MM.1S (cell line): ENCODE results near the gene ANKS3.
"Not testable (repeated sequence)": the region's sequence is repeated elsewhere in the genome, so short reads cannot be mapped to it uniquely, and the experiment has no call there.

ENCODE experiments used
- DNase-seq: peaks from one replicate; pipeline ENCODE4 v3.0.0-alpha.2; 2015
- H2AFZ ChIP-seq: fragments of 300-600 bp; sonication (generic); 2 replicates; pipeline ENCODE4 v1.6.0; 2016; ENCODE audit warnings: antibody characterized with exemption, low read length
- H3F3A ChIP-seq: fragments of 300-600 bp; sonication (generic); 2 replicates; pipeline ENCODE4 v1.6.1; 2016; ENCODE audit warnings: mild to moderate bottlenecking, antibody characterized with exemption, low read length, moderate library complexity, mixed read lengths; ENCODE audit not compliant: insufficient read depth
- H3K27ac ChIP-seq: fragments of 300-600 bp; sonication (generic); 2 replicates; pipeline ENCODE4 v1.5.1; 2016; ENCODE audit warnings: mild to moderate bottlenecking, low read length
- H3K27me3 ChIP-seq: fragments of 300-600 bp; sonication (generic); replicated peaks from 2 replicates; pipeline ENCODE4 v1.6.0; 2016; ENCODE audit warnings: low read length; ENCODE audit not compliant: insufficient read depth
- H3K36me3 ChIP-seq: fragments of 300-600 bp; sonication (generic); replicated peaks from 2 replicates; pipeline ENCODE4 v1.6.1; 2016; ENCODE audit warnings: mild to moderate bottlenecking, low read length, mixed read lengths; ENCODE audit not compliant: insufficient read depth
- H3K4me1 ChIP-seq: fragments of 300-600 bp; sonication (generic); 2 replicates; pipeline ENCODE4 v1.6.1; 2016; ENCODE audit warnings: low read length, mixed read lengths
- H3K4me2 ChIP-seq: fragments of 300-600 bp; sonication (generic); 2 replicates; pipeline ENCODE4 v1.6.0; 2016; ENCODE audit warnings: low read depth, low read length
- H3K4me3 ChIP-seq: fragments of 300-600 bp; sonication (generic); 2 replicates; pipeline ENCODE4 v1.5.1; 2016; ENCODE audit warnings: low read length, mixed read lengths
- H3K79me2 ChIP-seq: fragments of 300-600 bp; sonication (generic); 2 replicates; pipeline ENCODE4 v1.6.1; 2016; ENCODE audit warnings: mixed run types, low read length, mixed read lengths
- H3K9ac ChIP-seq: fragments of 300-600 bp; sonication (generic); 2 replicates; pipeline ENCODE4 v1.6.1; 2016; ENCODE audit warnings: low read length, mixed read lengths
- H3K9me2 ChIP-seq: fragments of 300-600 bp; sonication (generic); replicated peaks from 2 replicates; pipeline ENCODE4 v1.6.1; 2016; ENCODE audit warnings: mild to moderate bottlenecking, low read length, mixed read lengths; ENCODE audit not compliant: insufficient read depth
- H3K9me3 ChIP-seq: fragments of 300-600 bp; sonication (generic); replicated peaks from 2 replicates; pipeline ENCODE4 v1.6.1; 2016; ENCODE audit warnings: mild to moderate bottlenecking, low read length, mixed read lengths; ENCODE audit not compliant: insufficient read depth
- H4K20me1 ChIP-seq: fragments of 300-600 bp; sonication (generic); 2 replicates; pipeline ENCODE4 v1.6.1; 2016; ENCODE audit warnings: mild to moderate bottlenecking, low read length, moderate library complexity, mixed read lengths; ENCODE audit not compliant: insufficient read depth
- CTCF ChIP-seq: fragments of 300-600 bp; sonication (generic); IDR thresholded peaks from 2 replicates; pipeline ENCODE4 v1.5.1; 2016; ENCODE audit warnings: antibody characterized with exemption, low read length, mixed read lengths
- EZH2 ChIP-seq: fragments of 300-600 bp; sonication (generic); optimal IDR thresholded peaks from 2 replicates; pipeline ENCODE3; 2017; ENCODE audit warnings: low read depth, mild to moderate bottlenecking, antibody characterized with exemption, low read length, mixed read lengths
- EZH2phosphoT487 ChIP-seq: fragments of 300-600 bp; sonication (generic); IDR thresholded peaks from 2 replicates; pipeline ENCODE4 v1.6.1; 2018; ENCODE audit warnings: antibody characterized with exemption, low read length

ANKS3 gene

GRCh38 chr16:4651827-4652226, 82.2 kb downstream of the ANKS3 start:
- H3K27ac ChIP-seq: no peak overlapping the region
- no peak overlapping the region for H3K9ac ChIP-seq
- DNase-seq: no peak
- H3K79me2 ChIP-seq: peaks cover 25% of the 10 kb centered on the region
- H4K20me1 ChIP-seq: no peaks in the 10 kb centered on the region
- no peaks in the 10 kb centered on the region for H3K36me3 ChIP-seq
- H3K4me1 ChIP-seq: no peaks in the 10 kb centered on the region
- no peak overlapping the region for H3K4me2 ChIP-seq
- H3K4me3 ChIP-seq: no peak overlapping the region
- H3K9me2 ChIP-seq: no peaks in the 10 kb centered on the region
- H2AFZ ChIP-seq: no peak overlapping the region
- no peaks in the 10 kb centered on the region for H3F3A ChIP-seq
- H3K9me3 ChIP-seq: no peaks in the 10 kb centered on the region
- TF ChIP-seq CTCF: no peak
- no peak for TF ChIP-seq EZH2phosphoT487
- TF ChIP-seq EZH2: no peak
- no peaks in the 10 kb centered on the region for H3K27me3 ChIP-seq

- H3K79me2 ChIP-seq: peaks cover 38% of the 10 kb centered on the region
- H3K9me2 ChIP-seq, H4K20me1 ChIP-seq, H3K36me3 ChIP-seq, H3K4me1 ChIP-seq, H3K9me3 ChIP-seq, H3K4me2 ChIP-seq, H3K4me3 ChIP-seq, H3K9ac ChIP-seq, H2AFZ ChIP-seq, H3K27me3 ChIP-seq, H3F3A ChIP-seq, H3K27ac ChIP-seq: not testable (repeated sequence)
- DNase-seq: peak; percentile 69
- peak; percentile 87 for TF ChIP-seq CTCF
These were observed 83.5 kb downstream of the ANKS3 start for GRCh38 chr16:4650443-4651074.

- H3F3A ChIP-seq: no peaks in the 10 kb centered on the region
- H3K9me3 ChIP-seq: no peaks in the 10 kb centered on the region
- no peaks in the 10 kb centered on the region for H4K20me1 ChIP-seq
- no peak overlapping the region for H3K9ac ChIP-seq
- no peak overlapping the region for H3K4me2 ChIP-seq
- H3K79me2 ChIP-seq: peaks cover 43% of the 10 kb centered on the region
- no peak for DNase-seq
- H3K36me3 ChIP-seq: no peaks in the 10 kb centered on the region
- no peaks in the 10 kb centered on the region for H3K27me3 ChIP-seq
- TF ChIP-seq EZH2 (no peak), EZH2phosphoT487 (no peak), CTCF (no peak)
- no peak overlapping the region for H3K4me3 ChIP-seq
- no peaks in the 10 kb centered on the region for H3K4me1 ChIP-seq
- no peaks in the 10 kb centered on the region for H3K9me2 ChIP-seq
- no peak overlapping the region for H3K27ac ChIP-seq
- H2AFZ ChIP-seq: no peak overlapping the region
These were observed 84.2 kb downstream of the ANKS3 start for GRCh38 chr16:4649744-4650442.
